ENCODE measurements around the gene SUPT3H. TPM values are rescaled to one million over a fixed set of nuclear protein-coding genes. Genes with fewer than 3 reads are reported as not detected.

Gene SUPT3H
- total RNA-seq, 1 experiment from 2014 or later, result 12.7 TPM

DNA sequence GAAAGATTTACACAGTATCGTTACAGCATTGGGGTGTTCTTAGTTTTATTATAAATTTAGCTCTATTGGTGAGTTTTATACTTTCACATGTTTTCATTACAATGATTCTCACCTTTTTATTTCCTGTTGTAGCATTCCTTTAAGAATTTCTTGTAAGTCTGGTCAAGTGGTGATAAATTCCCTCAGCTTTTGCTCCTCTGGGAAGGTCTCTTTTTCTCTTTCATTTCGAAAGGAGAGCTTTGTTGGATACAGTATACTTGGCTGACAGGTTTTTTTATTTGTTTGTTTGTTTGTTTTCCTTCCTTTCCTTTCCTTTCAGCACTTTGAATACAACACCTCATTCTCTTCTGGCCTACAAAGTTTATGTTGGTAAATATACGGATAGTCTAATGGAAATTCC is 299.3 kb downstream of the SUPT3H start:
- CTCF ChIA-PET, result interaction anchor here (0.6 kb wide), 1 partner anchor 127 kb away, joined by 3 read pairs; no protein-coding TSS in a partner anchor
- Mint-ChIP-seq H3K27ac (ENCODE audit: low read depth, unreplicated experiment) (no peak overlapping the region), H3K36me3 (ENCODE audit: insufficient read depth, unreplicated experiment) (peaks cover 7% of the 10 kb centered on the region), H3K4me3 (ENCODE audit: unreplicated experiment) (no peak overlapping the region), H3K4me1 (ENCODE audit: insufficient read depth, unreplicated experiment) (peaks cover 18% of the 10 kb centered on the region), H3K9me3 (ENCODE audit: unreplicated experiment) (peaks cover 35% of the 10 kb centered on the region), H3K27me3 (ENCODE audit: insufficient read depth, unreplicated experiment) (no peaks in the 10 kb centered on the region)
- no TSS peak for BruUV-seq (replicated peaks)
- POLR2A ChIA-PET, result interaction anchor here (0.6 to 1.1 kb wide), 2 partner anchors 26 to 34 kb away, joined by 3 read pairs; no protein-coding TSS in a partner anchor
- no peak for DNase-seq (ENCODE audit: unreplicated experiment)
- intact Hi-C loops (cut with micrococcal nuclease), result loop anchor here (10.0 kb wide), 1 partner anchor 296 kb away; the partner anchor contains the start of gene SUPT3H
- TF ChIP-seq, protein P1, sequence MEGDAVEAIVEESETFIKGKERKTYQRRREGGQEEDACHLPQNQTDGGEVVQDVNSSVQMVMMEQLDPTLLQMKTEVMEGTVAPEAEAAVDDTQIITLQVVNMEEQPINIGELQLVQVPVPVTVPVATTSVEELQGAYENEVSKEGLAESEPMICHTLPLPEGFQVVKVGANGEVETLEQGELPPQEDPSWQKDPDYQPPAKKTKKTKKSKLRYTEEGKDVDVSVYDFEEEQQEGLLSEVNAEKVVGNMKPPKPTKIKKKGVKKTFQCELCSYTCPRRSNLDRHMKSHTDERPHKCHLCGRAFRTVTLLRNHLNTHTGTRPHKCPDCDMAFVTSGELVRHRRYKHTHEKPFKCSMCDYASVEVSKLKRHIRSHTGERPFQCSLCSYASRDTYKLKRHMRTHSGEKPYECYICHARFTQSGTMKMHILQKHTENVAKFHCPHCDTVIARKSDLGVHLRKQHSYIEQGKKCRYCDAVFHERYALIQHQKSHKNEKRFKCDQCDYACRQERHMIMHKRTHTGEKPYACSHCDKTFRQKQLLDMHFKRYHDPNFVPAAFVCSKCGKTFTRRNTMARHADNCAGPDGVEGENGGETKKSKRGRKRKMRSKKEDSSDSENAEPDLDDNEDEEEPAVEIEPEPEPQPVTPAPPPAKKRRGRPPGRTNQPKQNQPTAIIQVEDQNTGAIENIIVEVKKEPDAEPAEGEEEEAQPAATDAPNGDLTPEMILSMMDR (IDR thresholded peaks at IDR 0.05; ENCODE audit: unreplicated experiment), result no peak

DNA sequence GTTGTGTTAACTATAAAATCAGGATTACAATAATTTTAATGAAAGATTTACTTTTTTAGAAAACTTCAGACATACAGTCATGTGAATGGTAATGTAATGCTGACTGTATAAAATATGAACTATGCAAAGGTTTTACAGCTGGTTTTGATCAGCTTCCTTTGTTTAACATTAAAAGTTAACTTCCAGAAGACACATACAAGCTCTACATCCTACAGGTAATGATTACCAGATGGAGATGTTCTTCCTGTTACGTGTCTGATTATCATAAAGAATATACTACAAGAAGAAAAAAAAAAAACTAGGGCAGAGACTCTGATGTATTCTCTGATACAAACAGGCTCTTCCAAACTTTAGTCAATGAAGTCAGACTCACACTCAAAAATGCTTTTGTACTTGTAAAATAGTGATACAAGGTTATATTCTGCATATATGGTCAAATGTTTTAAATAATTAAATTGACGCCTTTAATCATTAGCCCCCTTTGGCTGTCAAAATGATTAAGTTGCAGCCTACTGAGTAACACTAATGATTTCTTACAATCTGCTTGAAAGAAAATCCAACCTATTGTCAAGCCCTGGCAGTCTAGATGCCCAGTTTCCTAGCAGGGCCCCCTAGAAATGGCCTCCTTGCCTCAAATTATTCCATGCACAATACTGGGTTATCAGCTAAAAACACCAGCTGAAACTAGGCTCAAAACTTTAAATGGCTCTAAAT is 301.4 kb downstream of the SUPT3H start:
- DNase-seq (ENCODE audit: unreplicated experiment), result no peak
- TF ChIP-seq, protein P1 (IDR thresholded peaks at IDR 0.05; ENCODE audit: unreplicated experiment), result no peak
- H3K27ac Mint-ChIP-seq (ENCODE audit: low read depth, unreplicated experiment), result peak overlapping the region; percentile 89
- no TSS peak for BruUV-seq (replicated peaks)
- H3K36me3 Mint-ChIP-seq (ENCODE audit: insufficient read depth, unreplicated experiment), result peaks cover 7% of the 10 kb centered on the region
- peak overlapping the region; percentile 12 for H3K4me3 Mint-ChIP-seq (ENCODE audit: unreplicated experiment)
- H3K9me3 Mint-ChIP-seq (ENCODE audit: unreplicated experiment), result peaks cover 35% of the 10 kb centered on the region
- H3K4me1 Mint-ChIP-seq (ENCODE audit: insufficient read depth, unreplicated experiment), result peaks cover 26% of the 10 kb centered on the region
- intact Hi-C loops (cut with micrococcal nuclease), result loop anchor here (10.0 kb wide), 1 partner anchor 298 kb away; the partner anchor contains the start of gene SUPT3H
- CTCF ChIA-PET, result interaction anchor here (0.6 kb wide), 1 partner anchor 614 kb away, joined by 3 read pairs; no protein-coding TSS in a partner anchor
- POLR2A ChIA-PET, result no interaction called here
- no peaks in the 10 kb centered on the region for H3K27me3 Mint-ChIP-seq (ENCODE audit: insufficient read depth, unreplicated experiment)

DNA sequence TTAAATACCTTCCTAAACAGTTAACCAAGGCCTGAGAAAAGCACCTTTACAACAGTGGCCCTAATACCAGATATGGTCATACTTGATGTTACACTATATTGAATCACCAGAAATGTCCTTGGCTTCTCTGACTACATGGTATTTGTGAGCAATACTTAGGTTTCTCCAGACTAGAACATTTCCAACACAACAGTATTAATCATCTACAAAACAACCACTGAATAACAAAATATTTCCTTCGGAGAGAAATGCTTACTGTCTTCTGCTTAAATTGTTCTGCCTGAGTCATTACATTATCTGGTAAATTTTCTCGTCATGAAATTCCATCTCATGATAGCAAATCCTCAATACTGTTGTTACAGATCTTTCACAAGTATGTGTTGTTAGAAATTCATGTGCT is 302.5 kb downstream of the SUPT3H start:
- peak overlapping the region; percentile 89 for H3K27ac Mint-ChIP-seq (ENCODE audit: low read depth, unreplicated experiment)
- BruUV-seq (replicated peaks), result no TSS peak
- peaks cover 31% of the 10 kb centered on the region for H3K9me3 Mint-ChIP-seq (ENCODE audit: unreplicated experiment)
- peak overlapping the region; percentile 28 for H3K4me3 Mint-ChIP-seq (ENCODE audit: unreplicated experiment)
- TF ChIP-seq, protein P1 (IDR thresholded peaks at IDR 0.05; ENCODE audit: unreplicated experiment), result no peak
- peaks cover 26% of the 10 kb centered on the region for H3K4me1 Mint-ChIP-seq (ENCODE audit: insufficient read depth, unreplicated experiment)
- DNase-seq (ENCODE audit: unreplicated experiment), result peak; percentile 74
- intact Hi-C loops (cut with micrococcal nuclease), result loop anchor here (10.0 kb wide), 1 partner anchor 300 kb away; the partner anchor contains the start of gene SUPT3H
- no peaks in the 10 kb centered on the region for H3K27me3 Mint-ChIP-seq (ENCODE audit: insufficient read depth, unreplicated experiment)
- H3K36me3 Mint-ChIP-seq (ENCODE audit: insufficient read depth, unreplicated experiment), result peaks cover 6% of the 10 kb centered on the region
- CTCF ChIA-PET, result interaction anchor here (0.7 kb wide), 1 partner anchor 847 kb away, joined by 3 read pairs; no protein-coding TSS in a partner anchor
- POLR2A ChIA-PET, result interaction anchor here (1.1 kb wide), 1 partner anchor 302 kb away, joined by 3 read pairs; no protein-coding TSS in a partner anchor

DNA sequence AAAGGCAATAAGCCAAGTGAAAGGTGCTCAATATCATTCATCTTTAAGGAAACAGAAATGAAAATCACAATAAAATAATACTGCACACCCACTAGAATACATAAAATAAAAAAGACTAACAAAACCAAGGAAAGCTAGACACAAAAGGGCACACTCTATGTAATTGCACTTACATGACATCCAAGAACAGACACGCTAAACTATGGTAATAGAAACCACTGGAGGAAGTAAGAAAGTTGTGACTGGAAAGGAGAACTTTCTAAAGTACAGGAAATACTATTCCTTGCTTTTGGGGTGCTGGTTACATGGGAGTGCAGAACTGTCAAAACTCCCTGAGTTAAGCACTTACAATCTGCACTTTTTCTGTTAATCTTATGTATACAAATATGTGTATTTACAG is 303.3 kb downstream of the SUPT3H start:
- peaks cover 26% of the 10 kb centered on the region for H3K4me1 Mint-ChIP-seq (ENCODE audit: insufficient read depth, unreplicated experiment)
- intact Hi-C loops (cut with micrococcal nuclease), result loop anchor here (10.0 kb wide), 1 partner anchor 300 kb away; the partner anchor contains the start of gene SUPT3H
- peak overlapping the region; percentile 89 for H3K27ac Mint-ChIP-seq (ENCODE audit: low read depth, unreplicated experiment)
- peaks cover 23% of the 10 kb centered on the region for H3K9me3 Mint-ChIP-seq (ENCODE audit: unreplicated experiment)
- no peaks in the 10 kb centered on the region for H3K27me3 Mint-ChIP-seq (ENCODE audit: insufficient read depth, unreplicated experiment)
- CTCF ChIA-PET, result no interaction called here
- DNase-seq (ENCODE audit: unreplicated experiment), result no peak
- H3K36me3 Mint-ChIP-seq (ENCODE audit: insufficient read depth, unreplicated experiment), result no peaks in the 10 kb centered on the region
- TF ChIP-seq, protein P1 (IDR thresholded peaks at IDR 0.05; ENCODE audit: unreplicated experiment), result no peak
- H3K4me3 Mint-ChIP-seq (ENCODE audit: unreplicated experiment), result no peak overlapping the region
- POLR2A ChIA-PET, result interaction anchor here (0.6 to 1.7 kb wide), 4 partner anchors 8 to 303 kb away, joined by 3 to 7 read pairs (median 3); no protein-coding TSS in a partner anchor
- no TSS peak for BruUV-seq (replicated peaks)

All from MCF 10A (cell line).